Effector memory CD8-positive, alpha-beta T cell (primary cell): ENCODE data around the gene PCDH1.

ENCODE experiments used
- ATAC-seq: fragments of 150-1000 bp; cut with Tn5 transposase; replicated peaks from 2 replicates; pipeline ENCODE4 v1.10.0; 2021; ENCODE audit warnings: mild to moderate bottlenecking, moderate library complexity
- DNase-seq, 3 experiments: peaks; one replicate each; pipeline ENCODE4 v3.0.0; 2021
- H3K27ac Mint-ChIP-seq, 2 donors: one replicate each; pipeline ENCODE4 v1.8.0; 2022; ENCODE audit warnings: mild to moderate bottlenecking in 2 of 2, mixed read lengths in 2 of 2, moderate library complexity in 2 of 2
- H3K27me3 Mint-ChIP-seq, 2 donors: one replicate each; pipeline ENCODE4 v1.8.0; 2022; ENCODE audit warnings: mixed read lengths in 2 of 2
- H3K36me3 Mint-ChIP-seq: one replicate; pipeline ENCODE4 v1.8.0; 2022; ENCODE audit warnings: mild to moderate bottlenecking, moderate library complexity, mixed read lengths; ENCODE audit not compliant: insufficient read depth
- H3K4me1 Mint-ChIP-seq, 2 donors: one replicate each; pipeline ENCODE4 v1.8.0; 2022; ENCODE audit warnings: low read depth in 2 of 2, mixed read lengths in 2 of 2
- H3K4me3 Mint-ChIP-seq, 2 donors: one replicate each; pipeline ENCODE4 v1.8.0; 2022; ENCODE audit warnings: mild to moderate bottlenecking in 2 of 2, mixed read lengths in 2 of 2, moderate library complexity in 2 of 2
- H3K9me3 Mint-ChIP-seq, 2 donors: one replicate each; pipeline ENCODE4 v1.8.0; 2022; ENCODE audit warnings: mixed read lengths in 2 of 2

The PCDH1 gene

GRCh38 chr5:141807732-141808131 is 70.5 kb downstream of the PCDH1 start:
- no peak overlapping the region for H3K4me3 Mint-ChIP-seq
- no peaks in the 10 kb centered on the region for H3K9me3 Mint-ChIP-seq
- no peaks in the 10 kb centered on the region for H3K4me1 Mint-ChIP-seq
- peaks cover 3% of the 10 kb centered on the region for H3K36me3 Mint-ChIP-seq
- ATAC-seq (no peak), DNase-seq (no peak)
- no peak overlapping the region for H3K27ac Mint-ChIP-seq
- peaks cover 85 to 100% of the 10 kb centered on the region in 2 donors for H3K27me3 Mint-ChIP-seq

GRCh38 chr5:141807329-141807728 is 70.9 kb downstream of the PCDH1 start:
- H3K27me3 Mint-ChIP-seq: peaks cover 84 to 100% of the 10 kb centered on the region in 2 donors
- no peaks in the 10 kb centered on the region for H3K4me1 Mint-ChIP-seq
- DNase-seq (no peak), ATAC-seq (no peak)
- no peak overlapping the region for H3K4me3 Mint-ChIP-seq
- H3K36me3 Mint-ChIP-seq: peaks cover 3% of the 10 kb centered on the region
- H3K9me3 Mint-ChIP-seq: no peaks in the 10 kb centered on the region
- no peak overlapping the region for H3K27ac Mint-ChIP-seq

- DNase-seq (no peak), ATAC-seq (no peak)
- peaks cover 3% of the 10 kb centered on the region for H3K36me3 Mint-ChIP-seq
- H3K4me3 Mint-ChIP-seq: no peak overlapping the region
- H3K27ac Mint-ChIP-seq: no peak overlapping the region
- no peaks in the 10 kb centered on the region for H3K9me3 Mint-ChIP-seq
- H3K4me1 Mint-ChIP-seq: no peaks in the 10 kb centered on the region
- peaks cover 77 to 93% of the 10 kb centered on the region in 2 donors for H3K27me3 Mint-ChIP-seq
These were observed 71.6 kb downstream of the PCDH1 start for GRCh38 chr5:141806626-141807025.

- DNase-seq: no peak
- H3K4me1 Mint-ChIP-seq: no peaks in the 10 kb centered on the region
- peaks cover 71 to 87% of the 10 kb centered on the region in 2 donors for H3K27me3 Mint-ChIP-seq
- H3K27ac Mint-ChIP-seq: no peak overlapping the region
- H3K9me3 Mint-ChIP-seq: no peaks in the 10 kb centered on the region
- H3K36me3 Mint-ChIP-seq: peaks cover 3% of the 10 kb centered on the region
- ATAC-seq: no peak
- H3K4me3 Mint-ChIP-seq: no peak overlapping the region
These were observed 72.2 kb downstream of the PCDH1 start for GRCh38 chr5:141805874-141806595.

GRCh38 chr5:141804475-141804874 is 73.7 kb downstream of the PCDH1 start:
- Mint-ChIP-seq H3K36me3 (peaks cover 3% of the 10 kb centered on the region), H3K9me3 (no peaks in the 10 kb centered on the region), H3K27me3 (peaks cover 63 to 82% of the 10 kb centered on the region in 2 donors), H3K4me1 (no peaks in the 10 kb centered on the region), H3K4me3 (no peak overlapping the region), H3K27ac (no peak overlapping the region)
- ATAC-seq: no peak
- no peak for DNase-seq
